GM18909 (cell line): ENCODE data around the gene IQCB1.
"Not testable (repeated sequence)": the region's sequence is repeated elsewhere in the genome, so short reads cannot be mapped to it uniquely, and the experiment has no call there.

Experiments
- ATAC-seq: cut with Tn5 transposase; IDR thresholded peaks from one replicate; pipeline ENCODE4 v1.9.1; 2021; ENCODE audit warnings: mild to moderate bottlenecking; ENCODE audit not compliant: unreplicated experiment, poor library complexity

The IQCB1 gene

GRCh38 chr3:121817753-121818152 is 17.1 kb downstream of the IQCB1 start:
- ATAC-seq: no peak

GRCh38 chr3:121809249-121809648 is 25.6 kb downstream of the IQCB1 start:
- ATAC-seq: peak; percentile 98

DNA sequence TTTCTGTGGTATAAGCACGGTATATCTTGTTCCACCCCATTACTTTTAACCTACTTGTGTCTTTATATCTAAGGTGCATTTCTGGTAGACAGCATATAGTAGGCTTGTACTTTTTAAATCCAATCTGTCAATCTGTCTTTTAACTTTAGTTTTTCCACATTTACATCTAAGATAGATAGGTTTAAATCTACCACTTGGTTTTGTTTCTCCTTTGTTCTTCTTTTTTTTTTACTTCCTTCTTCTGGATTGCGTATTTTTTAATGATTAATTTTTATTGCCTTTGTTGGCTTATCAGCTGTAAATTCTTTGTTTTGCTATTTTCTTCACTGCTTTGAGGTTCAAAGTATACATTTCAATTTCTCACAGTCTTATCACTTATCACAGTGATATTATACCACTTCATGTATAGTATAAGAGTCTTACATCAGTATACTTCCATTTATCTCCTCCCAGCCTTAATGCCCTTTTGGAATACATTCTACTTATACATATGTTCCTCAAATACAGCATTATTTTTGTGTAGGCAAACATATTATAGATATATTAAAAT is 31.0 kb downstream of the IQCB1 start:
- no peak for ATAC-seq

DNA sequence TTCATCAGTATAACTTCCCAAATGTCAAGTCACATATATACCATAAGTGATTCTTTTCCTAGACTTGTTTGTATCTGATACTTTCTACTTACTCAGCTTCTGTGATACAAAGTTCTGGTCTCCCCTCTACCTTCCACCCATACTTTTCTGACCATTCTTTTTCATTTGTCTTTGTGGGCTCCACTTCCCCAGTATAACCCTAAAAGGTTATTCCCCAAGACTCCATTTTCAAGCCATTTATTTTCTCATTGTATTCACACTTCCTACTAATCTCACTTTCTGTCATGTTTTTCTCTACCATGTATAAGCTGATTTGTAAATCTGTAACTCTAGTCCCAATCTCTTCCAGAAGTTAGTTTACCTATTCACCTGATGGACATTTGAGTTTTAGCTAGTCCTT is 34.0 kb downstream of the IQCB1 start:
- no peak for ATAC-seq

DNA sequence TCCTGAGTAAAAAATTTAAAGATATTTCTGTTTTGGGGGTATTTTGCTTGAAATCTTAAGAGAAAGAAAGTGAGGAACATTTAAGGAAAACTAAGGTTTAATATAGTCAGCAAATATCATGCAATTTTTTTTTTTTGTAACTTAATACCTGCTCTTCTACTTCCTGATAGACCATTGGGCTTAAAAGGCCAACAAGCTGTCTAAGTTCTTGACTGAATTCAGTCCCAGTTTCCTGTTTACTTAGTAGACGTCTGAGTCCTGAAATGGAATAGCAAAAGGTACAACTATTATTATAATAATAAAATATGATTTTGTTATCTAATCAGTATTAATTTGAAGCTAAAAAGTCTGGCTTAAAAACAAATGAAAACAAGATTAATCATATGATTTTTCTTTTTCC is 37.9 kb downstream of the IQCB1 start:
- ATAC-seq: no peak

DNA sequence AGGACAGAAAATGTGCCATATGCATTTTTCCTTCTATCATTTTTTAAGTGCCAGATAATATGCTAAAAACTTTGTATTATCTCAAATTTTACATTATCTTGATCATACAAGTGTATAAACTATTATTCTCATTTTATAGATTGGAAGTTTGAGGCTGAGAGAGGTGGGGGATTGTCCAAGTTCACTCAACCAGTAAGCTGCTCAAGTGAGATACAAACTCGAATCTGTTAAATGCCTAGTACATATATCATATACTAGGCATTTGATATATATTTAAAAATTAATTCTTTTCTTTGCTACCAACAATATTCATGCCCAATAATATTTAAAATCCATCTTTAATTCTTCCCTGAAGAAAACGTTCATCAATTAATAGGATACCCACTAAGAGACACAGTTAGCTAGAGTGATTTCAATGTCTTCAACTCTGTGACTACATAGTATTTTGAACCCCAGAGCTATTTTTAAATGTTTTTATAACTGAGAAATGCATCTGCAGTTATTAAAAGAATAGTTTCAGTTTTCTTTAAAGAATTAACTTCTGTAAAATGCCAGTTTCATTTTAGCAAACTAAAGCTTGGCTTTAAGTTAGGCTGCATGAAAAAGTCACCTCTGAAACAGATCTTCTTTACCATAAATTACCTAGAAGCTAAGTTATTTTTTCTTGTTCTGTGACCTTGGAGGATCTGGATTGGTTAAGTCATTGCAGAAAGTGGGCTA is 40.4 kb downstream of the IQCB1 start:
- ATAC-seq: no peak

DNA sequence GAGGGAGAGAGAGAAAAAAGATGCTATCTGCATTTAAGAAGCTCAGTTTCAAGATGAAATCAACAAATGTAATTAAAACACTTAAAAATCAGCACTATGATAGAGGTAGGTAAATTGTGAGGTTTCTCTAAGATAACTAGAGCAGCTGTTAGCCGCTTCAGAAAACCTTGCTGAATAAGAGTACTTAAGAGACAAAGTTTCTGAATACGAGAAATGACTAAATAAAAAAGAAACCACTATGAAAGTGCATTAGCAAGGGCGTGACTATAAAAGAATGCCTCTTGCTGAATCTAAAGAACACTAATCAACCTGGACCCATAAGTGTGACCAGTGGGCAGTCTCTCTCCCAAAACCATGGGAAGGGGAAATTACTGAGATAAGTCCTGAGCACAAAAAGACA is 41.8 kb downstream of the IQCB1 start:
- ATAC-seq: peak; percentile 61

- no peak for ATAC-seq
These were observed 48.4 kb downstream of the IQCB1 start for GRCh38 chr3:121786485-121786884.

DNA sequence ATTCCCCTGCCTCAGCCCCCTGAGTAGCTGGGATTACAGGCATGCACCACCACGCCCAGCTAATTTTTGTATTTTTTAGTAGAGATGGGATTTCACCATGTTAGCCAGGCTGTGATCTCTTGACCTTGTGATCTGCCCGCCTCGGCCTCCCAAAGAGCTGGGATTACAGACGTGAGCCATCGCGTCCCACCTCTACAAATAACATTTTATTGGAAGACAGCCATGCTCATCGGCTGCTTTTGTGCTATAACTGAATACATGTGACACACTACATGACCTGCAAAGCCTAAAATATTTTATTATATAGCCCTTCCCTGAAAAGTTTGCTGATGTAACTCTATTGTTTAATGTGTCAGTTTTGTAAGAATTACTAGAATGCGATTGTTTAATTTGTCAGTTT is 52.1 kb downstream of the IQCB1 start:
- ATAC-seq: not testable (repeated sequence)

DNA sequence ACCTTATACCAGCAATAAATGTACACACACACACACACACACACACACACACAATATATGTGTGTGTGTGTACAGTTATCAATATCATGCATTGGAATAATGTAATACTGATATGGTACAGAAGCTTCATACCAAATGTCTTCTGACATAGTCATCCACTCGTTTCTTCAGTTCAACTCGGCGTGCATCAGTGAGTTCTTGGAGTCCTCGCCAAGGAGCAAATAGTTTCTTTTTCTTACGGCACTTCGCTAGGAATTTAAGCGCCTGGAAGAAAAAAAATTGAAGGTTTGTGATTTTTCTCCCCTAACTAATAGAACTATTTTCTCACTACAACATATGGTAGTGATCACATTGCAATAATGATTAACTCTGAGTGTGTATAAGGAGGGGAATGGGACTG is 53.2 kb downstream of the IQCB1 start:
- ATAC-seq: no peak

GRCh38 chr3:121775095-121775494 is 59.8 kb downstream of the IQCB1 start:
- not testable (repeated sequence) for ATAC-seq

DNA sequence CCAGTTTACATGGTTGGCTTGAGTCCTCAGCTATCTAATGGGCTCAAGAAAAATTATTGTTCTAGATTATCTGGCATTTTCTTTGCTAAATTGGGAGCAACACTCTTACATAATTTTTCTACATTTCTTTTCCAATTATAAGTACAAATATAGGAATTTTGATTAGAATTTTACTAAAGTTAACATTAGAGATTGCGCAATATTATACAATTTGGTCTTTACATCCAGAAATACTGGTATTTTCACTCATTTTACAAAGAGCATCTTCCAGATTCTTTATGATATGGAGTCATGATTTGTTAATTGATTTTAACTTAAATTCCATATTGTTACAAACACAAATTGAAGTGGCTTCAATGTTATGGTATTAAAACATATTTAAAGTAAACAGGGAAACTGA is 65.6 kb downstream of the IQCB1 start:
- no peak for ATAC-seq

DNA sequence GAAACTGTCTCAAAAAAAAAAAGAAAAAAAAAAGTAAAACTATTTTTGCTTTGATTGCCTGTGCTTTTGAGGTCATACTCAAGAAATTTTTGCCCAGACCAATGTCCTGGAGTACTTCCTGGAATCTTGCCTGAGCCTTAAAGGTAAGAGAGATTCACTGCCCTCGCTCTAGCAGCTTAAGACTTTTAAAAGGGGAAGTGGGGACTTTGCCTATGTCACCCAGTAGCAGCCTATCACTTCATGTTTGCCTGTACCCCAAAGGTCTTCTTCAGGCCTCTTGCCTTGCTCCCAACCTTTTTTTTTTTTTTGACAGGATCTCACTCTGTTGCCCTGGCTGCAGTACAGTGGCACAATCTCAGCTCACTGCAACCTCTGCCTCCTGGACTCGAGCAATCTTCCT is 66.4 kb downstream of the IQCB1 start:
- ATAC-seq: no peak

GRCh38 chr3:121759541-121760202 is 75.2 kb downstream of the IQCB1 start:
- ATAC-seq: no peak

DNA sequence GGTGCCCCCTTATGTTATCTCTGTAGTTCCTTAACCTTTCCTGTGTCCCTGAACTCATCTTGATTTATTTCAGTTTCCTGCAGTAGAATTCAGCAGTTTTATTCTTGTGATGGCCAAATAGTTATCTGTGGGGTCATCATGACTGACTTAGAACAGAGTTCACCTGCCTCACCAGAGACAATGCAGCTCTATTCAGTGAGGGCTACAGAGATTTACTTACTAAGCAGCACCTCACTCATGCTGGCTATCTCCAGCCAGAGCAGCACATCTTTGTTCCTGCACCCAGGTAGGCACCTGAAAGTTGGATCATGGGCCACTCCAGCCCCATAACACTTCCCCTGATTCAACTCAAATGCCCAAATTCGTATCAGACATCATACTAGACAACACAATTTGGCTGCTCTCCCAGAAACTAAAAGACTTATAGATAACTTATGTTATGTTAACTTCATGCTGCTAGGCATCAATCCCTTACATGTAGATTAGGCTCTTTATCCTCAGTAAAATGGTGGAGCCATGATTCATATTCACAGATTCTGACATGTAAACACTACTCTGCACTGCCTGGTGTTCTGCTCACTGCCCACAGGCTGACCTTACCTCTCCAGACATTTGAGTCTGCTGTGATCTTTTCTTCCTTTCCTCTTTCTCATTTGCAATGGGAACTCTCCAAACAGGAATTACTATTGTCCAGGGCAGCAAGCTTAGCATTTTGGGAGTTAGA is 76.0 kb downstream of the IQCB1 start:
- no peak for ATAC-seq

DNA sequence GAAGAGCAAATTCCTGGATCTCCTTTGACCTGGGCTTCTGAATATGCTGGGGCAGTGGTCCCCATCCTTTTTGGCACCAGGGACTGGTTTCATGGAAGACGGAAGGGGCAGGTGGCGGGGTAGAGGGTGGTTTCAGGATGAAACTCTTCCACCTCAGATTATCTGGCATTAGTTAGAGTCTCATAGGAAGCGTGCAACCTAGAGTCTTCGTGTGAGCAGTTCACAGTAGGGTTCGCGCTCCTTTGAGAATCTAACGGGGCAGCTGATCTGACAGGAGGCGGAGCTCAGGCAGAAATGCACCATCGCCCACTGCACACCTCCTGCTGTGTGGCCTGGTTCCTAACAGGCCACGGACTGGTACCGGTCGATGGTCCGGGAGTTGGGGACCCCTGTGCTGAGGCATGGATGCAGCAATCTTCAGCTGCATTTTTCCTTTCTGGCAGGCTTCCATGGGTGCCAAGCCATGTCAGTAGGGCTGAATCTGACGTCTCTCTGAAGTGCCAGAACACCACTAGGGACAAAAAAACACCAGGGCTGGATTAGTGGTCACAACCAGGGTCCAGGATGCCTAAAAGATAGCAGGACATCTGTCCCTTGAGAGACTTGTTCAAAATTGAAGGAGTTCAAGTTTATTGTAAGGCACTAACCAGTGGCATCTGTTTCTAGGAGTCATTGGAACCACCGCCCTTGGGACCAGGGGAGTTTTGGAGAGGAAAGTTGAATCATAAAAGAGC is 76.9 kb downstream of the IQCB1 start:
- ATAC-seq: no peak

- no peak for ATAC-seq
These were observed 77.6 kb downstream of the IQCB1 start for GRCh38 chr3:121757087-121757811.

- no peak for ATAC-seq
These were observed 82.1 kb downstream of the IQCB1 start for GRCh38 chr3:121752772-121753171.

DNA sequence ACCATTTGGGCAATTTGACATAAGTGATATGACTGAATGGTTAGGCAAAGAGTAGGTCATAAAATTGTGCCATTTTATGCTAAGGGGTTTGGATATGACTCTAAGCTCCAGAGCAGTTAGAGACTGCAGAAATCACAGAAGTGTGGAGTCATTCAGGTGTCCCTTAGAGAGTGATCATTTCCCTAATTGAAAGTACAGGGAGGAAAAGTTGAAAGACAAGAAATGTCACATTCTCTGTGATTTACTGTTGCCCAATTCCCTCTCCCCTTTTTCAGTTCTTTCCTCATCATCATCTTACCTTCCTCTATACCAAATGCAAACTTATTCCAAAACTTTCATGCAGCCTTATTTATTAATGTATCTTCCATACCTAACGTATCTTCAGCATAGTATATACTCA is 82.6 kb downstream of the IQCB1 start:
- no peak for ATAC-seq

- ATAC-seq: no peak
These were observed 84.8 kb downstream of the IQCB1 start for GRCh38 chr3:121750087-121750415.
